HepG2 (cell line): ENCODE results near the gene MRPL14. TPM values are rescaled to one million over a fixed set of nuclear protein-coding genes. Genes with fewer than 3 reads are reported as not detected.

Source experiments
- BHLHE40 ChIP-seq: IDR thresholded peaks from 2 replicates; pipeline ENCODE4 v1.6.1; 2011; ENCODE audit warnings: low read length, improper control_type of control experiment
- CAMTA2 ChIP-seq: sonication (generic); formaldehyde crosslinking; IDR thresholded peaks from 2 replicates; pipeline ENCODE4 v1.4.0; 2020; ENCODE audit warnings: mild to moderate bottlenecking, missing genetic modification reagents, borderline replicate concordance
- CREB1 ChIP-seq, 2 experiments: fragments of 450-650 bp in 1 of 2; IDR thresholded peaks; 2 replicates each; pipeline ENCODE4 v1.6.1; 2016 to 2017; ENCODE audit warnings: control low read depth in 1 of 2, mild to moderate bottlenecking in 1 of 2, missing compliant biosample characterization in 1 of 2, missing genetic modification characterization in 1 of 2
- HDAC2 ChIP-seq: sonication (generic); formaldehyde crosslinking; IDR thresholded peaks from 2 replicates; pipeline ENCODE4 v1.4.0; 2020; ENCODE audit warnings: missing genetic modification reagents
- HOXA5 ChIP-seq: sonication (generic); formaldehyde crosslinking; IDR thresholded peaks from 2 replicates; pipeline ENCODE4 v1.4.0; 2020; ENCODE audit warnings: missing genetic modification reagents
- HOXD1 ChIP-seq: sonication (generic); formaldehyde crosslinking; IDR thresholded peaks from 2 replicates; pipeline ENCODE4 v1.5.0; 2020; ENCODE audit warnings: missing genetic modification reagents
- NFKBIZ ChIP-seq: IDR thresholded peaks from 2 replicates; pipeline ENCODE4 v1.6.1; 2018; ENCODE audit warnings: missing genetic modification reagents, missing compliant biosample characterization
- RARG ChIP-seq: sonication (generic); formaldehyde crosslinking; IDR thresholded peaks from 2 replicates; pipeline ENCODE4 v1.4.0; 2020; ENCODE audit warnings: low read depth, mild to moderate bottlenecking, missing genetic modification reagents
- SIX1 ChIP-seq: sonication (generic); formaldehyde crosslinking; IDR thresholded peaks from 2 replicates; pipeline ENCODE4 v1.4.0; 2020; ENCODE audit warnings: missing genetic modification reagents, borderline replicate concordance
- TOE1 ChIP-seq: sonication (generic); formaldehyde crosslinking; IDR thresholded peaks from 2 replicates; pipeline ENCODE4 v1.4.0; 2020; ENCODE audit warnings: mild to moderate bottlenecking, missing genetic modification reagents
- ZBTB7B ChIP-seq: sonication (generic); formaldehyde crosslinking; IDR thresholded peaks from 2 replicates; pipeline ENCODE4 v1.4.0; 2020; ENCODE audit warnings: missing genetic modification reagents
- ZNF207 ChIP-seq: fragments of 450-650 bp; IDR thresholded peaks from 2 replicates; pipeline ENCODE4 v1.6.1; 2016; ENCODE audit warnings: antibody characterized with exemption, borderline replicate concordance
- ZNF30 ChIP-seq: sonication (generic); formaldehyde crosslinking; IDR thresholded peaks from 2 replicates; pipeline ENCODE4 v1.5.0; 2020; ENCODE audit warnings: mild to moderate bottlenecking, missing genetic modification reagents
- ZNF547 ChIP-seq: sonication (generic); formaldehyde crosslinking; IDR thresholded peaks from 2 replicates; pipeline ENCODE4 v1.5.1; 2020; ENCODE audit warnings: mild to moderate bottlenecking, missing genetic modification reagents
- ZNF766 ChIP-seq: sonication (generic); formaldehyde crosslinking; IDR thresholded peaks from 2 replicates; pipeline ENCODE4 v1.5.0; 2020; ENCODE audit warnings: missing genetic modification reagents, borderline replicate concordance
- polyA plus RNA-seq, 8 experiments: library from polyadenylated mRNA; depleted of rRNA in 3 of 8; stranded (reverse) in 7 of 8; unstranded in 1 of 8; fragments of >200 nt; fragmentation: Illumina TruSeq in 4 of 8; extraction: Trizol in 4 of 8; gene quantifications; 2 replicates each; pipeline versions ENCODE4 v1.2.1 to v1.2.3, GENCODE V29; 2011 to 2016; ENCODE audit warnings: low read depth in 4 of 8, missing spikeins in 1 of 8, mixed read lengths in 1 of 8; ENCODE audit not compliant: insufficient read depth in 1 of 8
- total RNA-seq, 5 experiments: library from RNA; depleted of rRNA; stranded (reverse); fragments of >200 nt; fragmentation: Illumina TruSeq; extraction: Trizol; gene quantifications; 2 replicates each; pipeline ENCODE4 v1.2.3, GENCODE V29; 2016; ENCODE audit warnings: low read depth in 1 of 5
- TF ChIP-seq, protein P1 (sequence below): sonication (generic); formaldehyde crosslinking; IDR thresholded peaks from 2 replicates; pipeline ENCODE4 v1.9.0; 2021; ENCODE audit warnings: missing genetic modification reagents, borderline replicate concordance
- TF ChIP-seq, protein P2 (sequence below): fragments of 450-650 bp; IDR thresholded peaks from 2 replicates; pipeline ENCODE4 v1.6.1; 2017
- TF ChIP-seq, protein P3 (sequence below): sonication (generic); formaldehyde crosslinking; IDR thresholded peaks from 2 replicates; pipeline ENCODE4 v1.5.0; 2020; ENCODE audit warnings: mild to moderate bottlenecking, missing genetic modification reagents, borderline replicate concordance
- TF ChIP-seq, protein P4 (sequence below): sonication (generic); formaldehyde crosslinking; IDR thresholded peaks from 2 replicates; pipeline ENCODE4 v1.5.1; 2020; ENCODE audit warnings: missing genetic modification reagents, mild to moderate bottlenecking, borderline replicate concordance

Gene MRPL14
- total and polyA plus RNA-seq, 2 of the 13 experiments (the other 11 are each of a cell fraction or from before 2014, with no cell fraction given), result 157 to 178 TPM

DNA sequence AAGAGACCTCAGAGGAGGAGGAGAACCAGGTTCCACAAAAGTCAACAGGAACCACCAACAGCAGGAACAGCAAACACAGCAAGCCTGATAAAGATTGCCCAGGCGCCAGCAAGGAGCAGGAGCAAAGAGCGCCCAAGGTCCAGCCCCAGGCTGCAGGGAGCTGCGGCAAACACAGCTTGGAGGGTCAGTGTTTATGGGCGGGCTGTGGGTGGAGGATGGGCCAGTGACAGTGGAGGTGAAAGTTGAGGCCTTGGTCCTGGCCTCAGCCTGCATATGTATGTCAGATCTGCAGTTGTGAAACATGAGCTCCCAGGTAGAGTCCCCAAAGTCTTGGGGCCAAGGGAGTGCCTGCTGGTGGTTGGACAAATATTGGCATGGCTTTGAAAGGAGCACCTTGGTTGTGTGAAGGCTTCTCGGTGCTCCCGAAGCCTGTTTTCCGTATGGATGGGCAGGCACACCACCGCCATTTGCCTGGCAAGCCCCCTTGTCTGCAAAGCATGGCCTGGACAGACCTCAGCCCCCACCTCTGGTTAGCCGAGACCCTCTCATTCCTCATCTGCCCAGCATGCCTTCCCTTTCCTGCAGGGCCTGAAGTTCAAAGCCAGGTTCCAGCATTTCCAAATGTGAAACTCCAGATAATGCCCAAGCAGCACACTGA lies 29.4 kb upstream of the MRPL14 start (continued):
- TF ChIP-seq, protein P1, sequence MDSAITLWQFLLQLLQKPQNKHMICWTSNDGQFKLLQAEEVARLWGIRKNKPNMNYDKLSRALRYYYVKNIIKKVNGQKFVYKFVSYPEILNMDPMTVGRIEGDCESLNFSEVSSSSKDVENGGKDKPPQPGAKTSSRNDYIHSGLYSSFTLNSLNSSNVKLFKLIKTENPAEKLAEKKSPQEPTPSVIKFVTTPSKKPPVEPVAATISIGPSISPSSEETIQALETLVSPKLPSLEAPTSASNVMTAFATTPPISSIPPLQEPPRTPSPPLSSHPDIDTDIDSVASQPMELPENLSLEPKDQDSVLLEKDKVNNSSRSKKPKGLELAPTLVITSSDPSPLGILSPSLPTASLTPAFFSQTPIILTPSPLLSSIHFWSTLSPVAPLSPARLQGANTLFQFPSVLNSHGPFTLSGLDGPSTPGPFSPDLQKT, result no peak
- no peak for TF ChIP-seq BHLHE40
- TF ChIP-seq, protein P2, sequence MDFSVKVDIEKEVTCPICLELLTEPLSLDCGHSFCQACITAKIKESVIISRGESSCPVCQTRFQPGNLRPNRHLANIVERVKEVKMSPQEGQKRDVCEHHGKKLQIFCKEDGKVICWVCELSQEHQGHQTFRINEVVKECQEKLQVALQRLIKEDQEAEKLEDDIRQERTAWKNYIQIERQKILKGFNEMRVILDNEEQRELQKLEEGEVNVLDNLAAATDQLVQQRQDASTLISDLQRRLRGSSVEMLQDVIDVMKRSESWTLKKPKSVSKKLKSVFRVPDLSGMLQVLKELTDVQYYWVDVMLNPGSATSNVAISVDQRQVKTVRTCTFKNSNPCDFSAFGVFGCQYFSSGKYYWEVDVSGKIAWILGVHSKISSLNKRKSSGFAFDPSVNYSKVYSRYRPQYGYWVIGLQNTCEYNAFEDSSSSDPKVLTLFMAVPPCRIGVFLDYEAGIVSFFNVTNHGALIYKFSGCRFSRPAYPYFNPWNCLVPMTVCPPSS, result no peak
- TF ChIP-seq ZNF766 (CRISPR knock-in tag), result 0 out of 2 replicates have a peak, but pooled peaks have one; percentile 3
- TF ChIP-seq ZNF547 (CRISPR knock-in tag), result peak; percentile 55
- TF ChIP-seq CAMTA2, result no peak
- TF ChIP-seq HOXA5, result peak; percentile 91; the same call in 1 of the 2 replicates
- peak; percentile 77; the same call in 1 of the 2 replicates for TF ChIP-seq HOXD1 (CRISPR knock-in tag)
- TF ChIP-seq SIX1 (CRISPR knock-in tag), result peak; percentile 94
- peak; percentile 92 for TF ChIP-seq ZBTB7B (CRISPR knock-in tag)
- TF ChIP-seq, protein P3, sequence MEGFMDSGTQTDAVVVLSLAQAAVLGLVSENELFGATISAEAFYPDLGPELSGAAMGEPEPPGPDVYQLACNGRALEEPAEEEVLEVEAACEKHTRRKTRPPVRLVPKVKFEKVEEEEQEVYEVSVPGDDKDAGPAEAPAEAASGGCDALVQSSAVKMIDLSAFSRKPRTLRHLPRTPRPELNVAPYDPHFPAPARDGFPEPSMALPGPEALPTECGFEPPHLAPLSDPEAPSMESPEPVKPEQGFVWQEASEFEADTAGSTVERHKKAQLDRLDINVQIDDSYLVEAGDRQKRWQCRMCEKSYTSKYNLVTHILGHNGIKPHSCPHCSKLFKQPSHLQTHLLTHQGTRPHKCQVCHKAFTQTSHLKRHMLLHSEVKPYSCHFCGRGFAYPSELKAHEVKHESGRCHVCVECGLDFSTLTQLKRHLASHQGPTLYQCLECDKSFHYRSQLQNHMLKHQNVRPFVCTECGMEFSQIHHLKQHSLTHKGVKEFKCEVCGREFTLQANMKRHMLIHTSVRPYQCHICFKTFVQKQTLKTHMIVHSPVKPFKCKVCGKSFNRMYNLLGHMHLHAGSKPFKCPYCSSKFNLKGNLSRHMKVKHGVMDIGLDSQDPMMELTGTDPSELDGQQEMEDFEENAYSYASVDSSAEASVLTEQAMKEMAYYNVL, result peak; percentile 99
- TF ChIP-seq ZNF207, result no peak
- TF ChIP-seq TOE1, result no peak
- TF ChIP-seq NFKBIZ (CRISPR knock-in tag), result peak; percentile 55
- TF ChIP-seq RARG (CRISPR knock-in tag), result no peak
- no peak for TF ChIP-seq ZNF30
- TF ChIP-seq, protein P4, sequence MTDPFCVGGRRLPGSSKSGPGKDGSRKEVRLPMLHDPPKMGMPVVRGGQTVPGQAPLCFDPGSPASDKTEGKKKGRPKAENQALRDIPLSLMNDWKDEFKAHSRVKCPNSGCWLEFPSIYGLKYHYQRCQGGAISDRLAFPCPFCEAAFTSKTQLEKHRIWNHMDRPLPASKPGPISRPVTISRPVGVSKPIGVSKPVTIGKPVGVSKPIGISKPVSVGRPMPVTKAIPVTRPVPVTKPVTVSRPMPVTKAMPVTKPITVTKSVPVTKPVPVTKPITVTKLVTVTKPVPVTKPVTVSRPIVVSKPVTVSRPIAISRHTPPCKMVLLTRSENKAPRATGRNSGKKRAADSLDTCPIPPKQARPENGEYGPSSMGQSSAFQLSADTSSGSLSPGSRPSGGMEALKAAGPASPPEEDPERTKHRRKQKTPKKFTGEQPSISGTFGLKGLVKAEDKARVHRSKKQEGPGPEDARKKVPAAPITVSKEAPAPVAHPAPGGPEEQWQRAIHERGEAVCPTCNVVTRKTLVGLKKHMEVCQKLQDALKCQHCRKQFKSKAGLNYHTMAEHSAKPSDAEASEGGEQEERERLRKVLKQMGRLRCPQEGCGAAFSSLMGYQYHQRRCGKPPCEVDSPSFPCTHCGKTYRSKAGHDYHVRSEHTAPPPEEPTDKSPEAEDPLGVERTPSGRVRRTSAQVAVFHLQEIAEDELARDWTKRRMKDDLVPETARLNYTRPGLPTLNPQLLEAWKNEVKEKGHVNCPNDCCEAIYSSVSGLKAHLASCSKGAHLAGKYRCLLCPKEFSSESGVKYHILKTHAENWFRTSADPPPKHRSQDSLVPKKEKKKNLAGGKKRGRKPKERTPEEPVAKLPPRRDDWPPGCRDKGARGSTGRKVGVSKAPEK, result no peak; the same call in 1 of the 2 replicates
- peak; percentile 96 for TF ChIP-seq HDAC2 (CRISPR knock-in tag)
- 0 out of 2 replicates have a peak, but pooled peaks have one; percentile 21 for TF ChIP-seq CREB1 (IDR thresholded peaks at IDR 0.05)
- TF ChIP-seq CREB1 (CRISPR knock-in tag; IDR thresholded peaks at IDR 0.05), result no peak
